ENCODE results near the gene LRFN4.

DNA sequence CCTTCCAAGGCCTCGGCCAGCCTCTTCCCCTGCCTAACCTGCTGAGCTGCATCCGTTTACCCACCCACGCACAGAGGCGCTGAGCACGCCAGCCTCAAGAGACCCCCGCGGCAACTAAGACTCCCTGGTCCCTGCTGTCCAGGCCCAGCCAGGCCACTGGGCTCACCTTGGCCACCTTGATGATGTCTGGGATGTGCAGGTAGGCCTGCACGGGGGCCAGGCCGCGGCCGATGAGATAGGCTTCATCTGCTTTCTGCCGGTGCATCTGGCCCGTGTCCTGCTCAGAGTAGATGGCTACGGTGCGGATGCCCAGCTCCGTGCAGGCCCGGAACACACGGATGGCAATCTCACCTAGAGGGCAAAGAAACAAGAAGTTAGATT, 14.6 kb downstream of the LRFN4 start:
- no peak for TF ChIP-seq CTCF (CRISPR knock-in tag; IDR thresholded peaks at IDR 0.05)
- TF ChIP-seq CEBPB (IDR thresholded peaks at IDR 0.05; ENCODE audit: borderline replicate concordance, low read depth, low read length), result no peak
- no peak for TF ChIP-seq TRIM22 (IDR thresholded peaks at IDR 0.05)
- no peak for TF ChIP-seq JUND (CRISPR knock-in tag; IDR thresholded peaks at IDR 0.05)
- no peak for TF ChIP-seq ZBTB21 (CRISPR knock-in tag; IDR thresholded peaks at IDR 0.05)
- no peak for TF ChIP-seq JUN (CRISPR knock-in tag; IDR thresholded peaks at IDR 0.05)
- no peak for TF ChIP-seq DNMT1 (CRISPR knock-in tag; IDR thresholded peaks at IDR 0.05)
- TF ChIP-seq ZNF746 (CRISPR knock-in tag; IDR thresholded peaks at IDR 0.05), result no peak
- no peak for TF ChIP-seq ZNF121 (CRISPR knock-in tag; IDR thresholded peaks at IDR 0.05)
